Heart left ventricle (tissue), 16 donors: ENCODE results near the gene EPHX1. TPM values are rescaled to one million over a fixed set of nuclear protein-coding genes. Genes with fewer than 3 reads are reported as not detected.

Source experiments
- ATAC-seq, 4 donors: fragments of 200-7000 bp; cut with Tn5 transposase; one replicate each; pipeline ENCODE4 v1.9.1; 2020 to 2022; ENCODE audit warnings: moderate library complexity in 4 of 4, mild to moderate bottlenecking in 3 of 4, moderate number of reproducible peaks in 1 of 4
- DNase-seq, 5 donors: peaks; one replicate each; pipeline ENCODE4 v3.0.0-alpha.2; 2020
- H3K27ac ChIP-seq, 12 donors: fragments of 200-600 bp; sonication (generic) in 4 of 12; one replicate each; pipeline versions ENCODE4 v1.5.0 to v1.8.0; 2016 to 2022; ENCODE audit warnings: mild to moderate bottlenecking in 2 of 12
- H3K27me3 ChIP-seq, 9 donors: fragments of 200-600 bp; sonication (generic) in 2 of 9; one replicate each; pipeline versions ENCODE4 v1.5.1 to v1.8.0; 2016 to 2022; ENCODE audit warnings: mild to moderate bottlenecking in 3 of 9
- H3K36me3 ChIP-seq, 9 donors: fragments of 200-600 bp; sonication (generic) in 2 of 9; one replicate each; pipeline versions ENCODE4 v1.5.0 to v1.8.0; 2018 to 2022; ENCODE audit warnings: mild to moderate bottlenecking in 2 of 9
- H3K4me1 ChIP-seq, 12 donors: fragments of 200-600 bp; sonication (generic) in 4 of 12; one replicate each; pipeline versions ENCODE4 v1.5.0 to v1.8.0; 2016 to 2022; ENCODE audit warnings: mild to moderate bottlenecking in 3 of 12
- H3K4me3 ChIP-seq, 12 donors: fragments of 200-600 bp; sonication (generic) in 4 of 12; one replicate each; pipeline versions ENCODE4 v1.5.0 to v1.8.0; 2017 to 2022; ENCODE audit warnings: mild to moderate bottlenecking in 9 of 12, moderate library complexity in 4 of 12
- H3K9me3 ChIP-seq, 12 donors: fragments of 200-600 bp; sonication (generic) in 4 of 12; one replicate each; pipeline versions ENCODE4 v1.5.0 to v1.8.0; 2016 to 2022; ENCODE audit warnings: mild to moderate bottlenecking in 1 of 12
- CTCF ChIP-seq, 12 donors: fragments of 200-600 bp; sonication (generic) in 4 of 12; IDR thresholded peaks; one replicate each; pipeline versions ENCODE4 v1.5.0 to v1.8.0; 2018 to 2022; ENCODE audit warnings: antibody characterized with exemption in 12 of 12, mild to moderate bottlenecking in 5 of 12
- POLR2A ChIP-seq, 2 donors: fragments of 450-650 bp; IDR thresholded peaks; one replicate each; pipeline ENCODE4 v1.6.1; 2017; ENCODE audit warnings: antibody characterized with exemption in 2 of 2, mild to moderate bottlenecking in 2 of 2, moderate library complexity in 2 of 2
- WGBS, 4 donors: extraction: QIAGEN DNeasy Blood & Tissue Kit in 2 of 4; methylation state at CpG; one replicate each; pipeline versions ENCODE4 v1.1.5 to v1.1.7; 2013 to 2018; 5-methylcytosine and 5-hydroxymethylcytosine counted together
- intact Hi-C, 10 donors: fragments of 100-400 bp; cut with DNase I; formaldehyde crosslinking; loops; one replicate each; pipeline versions ENCODE4 v1.11.1 to v1.14.2; 2022
- polyA plus RNA-seq, 2 donors: library from polyadenylated mRNA; stranded (reverse); fragments of 200-250 nt; gene quantifications; one replicate each; pipeline ENCODE4 v1.2.3, GENCODE V29; 2013
- total RNA-seq, 9 donors: library from RNA; depleted of rRNA in 2 of 9; stranded (reverse); fragments of >200 nt in 2 of 9; fragmentation: NEBNext Ultra II Directional in 3 of 9; extraction: Animal tissue kit (Norgen Biotek cat#: 25700) in 3 of 9; gene quantifications; one replicate each; pipeline versions ENCODE4 v1.1.0 to v1.2.4, GENCODE V29; 2016 to 2023
- donor health status: ischemic (EF 13 %, LVEDD 7.1; RV severe dilation, severe dysfunction).
- donor health status: healthy with polysubstance abuse.
- donor health status: DM: no; HTN: yes; CAD: no.
- donor health status: DM: no; HTN: no; CAD: no.
- donor health status: ischemic (EF 25% LVEDD 6.9; RV normal size, moderate dysfunction).
- donor health status: ischemic (EF 25% LVEDD 5.7; RV mildly dilated, moderate dysfunction).
- donor health status: healthy.
- donor health status: DM: yes; HTN: yes; CAD: no.
- donor health status: ischemic (EF 35%, LVEDD 5.7; RV mildly dilated, moderate dysfunction).
- donor health status: nonischemic (EF 11% LVEDD 7.7; RV severe dilation, severe dysfunction).
- donor health status: DM: yes; HTN: yes; CAD: no.
- donor health status: PGD.
- donor health status: ischemic (EF 29% LVEDD 5.4; RV normal size, mild dysfunction).
- donor health status: nonischemic (EF 23%, LVEDD 6.1; RV moderate dilation, normal function).

EPHX1 gene
- total and polyA plus RNA-seq, 11 donors, result 22.2 to 96.8 (median 45.4) TPM

GRCh38 chr1:225772848-225773247, 37.1 kb upstream of the EPHX1 start:
- 58 to 77% (median 63%) methylated on average over 4 of the region's 4 CpGs for WGBS, 4 donors
- H3K9me3 ChIP-seq, result no peaks in the 10 kb centered on the region
- intact Hi-C loops, result loop anchor here (1.0 to 10.0 kb wide), 13 partner anchors 72 to 298 kb away; partner anchors contain the start of gene ENAH (in 4 of the 10)
- H3K36me3 ChIP-seq, result no peaks in the 10 kb centered on the region
- H3K27ac ChIP-seq, result peak overlapping the region in 3 of 12 donors; percentile 2 to 71 (median 46)
- TF ChIP-seq POLR2A (IDR thresholded peaks at IDR 0.05), result no peak
- TF ChIP-seq CTCF (IDR thresholded peaks at IDR 0.05), result no peak
- ATAC-seq (no peak), DNase-seq (no peak)
- no peak overlapping the region for H3K4me3 ChIP-seq
- H3K27me3 ChIP-seq, result no peaks in the 10 kb centered on the region
- peaks cover 0 to 66% (median 35%) of the 10 kb centered on the region in 12 donors for H3K4me1 ChIP-seq

GRCh38 chr1:225774281-225775147, 35.4 kb upstream of the EPHX1 start:
- Histone ChIP-seq H3K36me3 (peaks cover 0 to 3% (median 0%) of the 10 kb centered on the region in 9 donors), H3K9me3 (no peaks in the 10 kb centered on the region), H3K4me1 (peaks cover 0 to 61% (median 36%) of the 10 kb centered on the region in 12 donors), H3K27me3 (no peaks in the 10 kb centered on the region), H3K4me3 (no peak overlapping the region), H3K27ac (peak overlapping the region in 1 of 12 donors; percentile 71)
- intact Hi-C loops, result loop anchor here (5.0 to 10.0 kb wide), 11 partner anchors 38 to 297 kb away; partner anchors contain the start of genes EPHX1 (in 6 of the 10), ENAH (in 4 of the 10) and PYCR2 (in 1 of the 10)
- no peak for TF ChIP-seq POLR2A (IDR thresholded peaks at IDR 0.05)
- no peak for TF ChIP-seq CTCF (IDR thresholded peaks at IDR 0.05)
- no peak for DNase-seq
- no peak for ATAC-seq
- 16 to 32% (median 26%) methylated on average over 3 of the region's 3 CpGs for WGBS, 4 donors

GRCh38 chr1:225776294-225776693, 33.6 kb upstream of the EPHX1 start:
- WGBS, 4 donors, result 90 to 97% (median 95%) methylated on average over 4 of the region's 4 CpGs
- Histone ChIP-seq H3K27ac (peak overlapping the region in 1 of 12 donors; percentile 93), H3K36me3 (peaks cover 0 to 13% (median 4%) of the 10 kb centered on the region in 9 donors), H3K9me3 (no peaks in the 10 kb centered on the region), H3K4me3 (no peak overlapping the region), H3K27me3 (no peaks in the 10 kb centered on the region), H3K4me1 (peaks cover 0 to 63% (median 45%) of the 10 kb centered on the region in 12 donors)
- ATAC-seq (no peak), DNase-seq (no peak)
- intact Hi-C loops, result loop anchor here (1.0 to 10.0 kb wide), 13 partner anchors 36 to 301 kb away; partner anchors contain the start of genes EPHX1 (in 6 of the 10), ENAH (in 1 of the 10) and PYCR2 (in 1 of the 10)
- TF ChIP-seq POLR2A (IDR thresholded peaks at IDR 0.05) (no peak), CTCF (IDR thresholded peaks at IDR 0.05) (no peak)

- TF ChIP-seq POLR2A (IDR thresholded peaks at IDR 0.05), result no peak
- TF ChIP-seq CTCF (IDR thresholded peaks at IDR 0.05), result no peak
- 26 to 28% (median 26%) methylated on average over 18 of the region's 18 CpGs for WGBS, 4 donors
- H3K9me3 ChIP-seq, result no peaks in the 10 kb centered on the region
- peak overlapping the region in 11 of 12 donors; percentile 81 to 97 (median 92) for H3K27ac ChIP-seq
- intact Hi-C loops, result loop anchor here (1.0 to 10.0 kb wide), 13 partner anchors 33 to 302 kb away; partner anchors contain the start of genes EPHX1 (in 7 of the 10), ENAH (in 1 of the 10) and PYCR2 (in 1 of the 10)
- DNase-seq (peak in 1 of 5 donors; percentile 32), ATAC-seq (peak in 1 of 4 donors; percentile 0)
- peak overlapping the region in 11 of 12 donors; percentile 17 to 99 (median 78) for H3K4me3 ChIP-seq
- H3K27me3 ChIP-seq, result no peaks in the 10 kb centered on the region
- H3K36me3 ChIP-seq, result peaks cover 0 to 15% (median 4%) of the 10 kb centered on the region in 9 donors
- H3K4me1 ChIP-seq, result peaks cover 0 to 65% (median 41%) of the 10 kb centered on the region in 12 donors
Observed at GRCh38 chr1:225777058-225777582, 32.8 kb upstream of the EPHX1 start.
